Measurements from ENCODE around the gene PDIA5.

PDIA5 gene

DNA sequence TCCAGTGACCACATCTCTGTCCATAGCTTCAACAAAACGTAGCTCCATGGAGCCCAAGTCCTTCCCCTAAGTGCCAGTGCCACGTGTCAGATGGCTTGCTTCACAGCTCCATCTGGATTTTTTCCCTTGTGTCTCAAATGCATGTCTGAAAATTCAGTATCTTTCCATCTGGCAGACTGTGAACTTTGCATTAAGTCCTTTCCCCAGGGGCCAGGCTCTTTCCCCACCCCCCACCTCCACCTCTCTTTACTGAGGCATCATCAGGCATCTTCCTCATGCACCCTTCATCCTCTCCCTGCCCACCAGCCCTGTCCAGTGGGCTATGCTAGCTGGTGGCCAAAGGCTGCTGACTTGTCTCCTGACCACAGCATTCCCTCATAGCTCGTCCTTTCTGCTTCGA is 53.7 kb downstream of the PDIA5 start:
- DNase-seq (ENCODE audit: low read depth): no peak
- TF ChIP-seq, protein P1, sequence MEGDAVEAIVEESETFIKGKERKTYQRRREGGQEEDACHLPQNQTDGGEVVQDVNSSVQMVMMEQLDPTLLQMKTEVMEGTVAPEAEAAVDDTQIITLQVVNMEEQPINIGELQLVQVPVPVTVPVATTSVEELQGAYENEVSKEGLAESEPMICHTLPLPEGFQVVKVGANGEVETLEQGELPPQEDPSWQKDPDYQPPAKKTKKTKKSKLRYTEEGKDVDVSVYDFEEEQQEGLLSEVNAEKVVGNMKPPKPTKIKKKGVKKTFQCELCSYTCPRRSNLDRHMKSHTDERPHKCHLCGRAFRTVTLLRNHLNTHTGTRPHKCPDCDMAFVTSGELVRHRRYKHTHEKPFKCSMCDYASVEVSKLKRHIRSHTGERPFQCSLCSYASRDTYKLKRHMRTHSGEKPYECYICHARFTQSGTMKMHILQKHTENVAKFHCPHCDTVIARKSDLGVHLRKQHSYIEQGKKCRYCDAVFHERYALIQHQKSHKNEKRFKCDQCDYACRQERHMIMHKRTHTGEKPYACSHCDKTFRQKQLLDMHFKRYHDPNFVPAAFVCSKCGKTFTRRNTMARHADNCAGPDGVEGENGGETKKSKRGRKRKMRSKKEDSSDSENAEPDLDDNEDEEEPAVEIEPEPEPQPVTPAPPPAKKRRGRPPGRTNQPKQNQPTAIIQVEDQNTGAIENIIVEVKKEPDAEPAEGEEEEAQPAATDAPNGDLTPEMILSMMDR (IDR thresholded peaks at IDR 0.05; ENCODE audit: low read length, missing control alignments): no peak
- no peak overlapping the region for H3K4me3 ChIP-seq (replicated peaks; ENCODE audit: low read depth, low read length)

DNA sequence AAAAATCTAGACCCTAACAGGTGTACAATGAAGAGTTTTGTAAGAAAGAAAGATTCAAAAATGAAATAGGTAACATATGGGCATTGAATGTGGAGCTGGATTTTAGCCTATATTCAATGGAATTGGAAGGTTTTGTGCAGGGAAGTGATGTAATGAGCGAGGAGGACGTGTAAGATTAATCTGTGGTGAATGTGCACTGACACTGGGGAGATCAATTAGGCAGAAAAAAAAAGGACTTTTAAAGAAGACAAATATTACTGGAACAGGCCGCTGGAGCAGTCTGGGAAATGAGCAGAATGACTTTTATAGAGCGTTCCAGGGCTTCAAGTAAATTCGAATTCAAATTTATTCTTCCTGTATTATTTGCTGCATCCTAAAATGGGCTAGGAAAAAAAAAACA is 55.2 kb downstream of the PDIA5 start:
- H3K4me3 ChIP-seq (replicated peaks; ENCODE audit: low read depth, low read length): no peak overlapping the region
- TF ChIP-seq, protein P1 (IDR thresholded peaks at IDR 0.05; ENCODE audit: low read length, missing control alignments): no peak
- DNase-seq (ENCODE audit: low read depth): no peak

DNA sequence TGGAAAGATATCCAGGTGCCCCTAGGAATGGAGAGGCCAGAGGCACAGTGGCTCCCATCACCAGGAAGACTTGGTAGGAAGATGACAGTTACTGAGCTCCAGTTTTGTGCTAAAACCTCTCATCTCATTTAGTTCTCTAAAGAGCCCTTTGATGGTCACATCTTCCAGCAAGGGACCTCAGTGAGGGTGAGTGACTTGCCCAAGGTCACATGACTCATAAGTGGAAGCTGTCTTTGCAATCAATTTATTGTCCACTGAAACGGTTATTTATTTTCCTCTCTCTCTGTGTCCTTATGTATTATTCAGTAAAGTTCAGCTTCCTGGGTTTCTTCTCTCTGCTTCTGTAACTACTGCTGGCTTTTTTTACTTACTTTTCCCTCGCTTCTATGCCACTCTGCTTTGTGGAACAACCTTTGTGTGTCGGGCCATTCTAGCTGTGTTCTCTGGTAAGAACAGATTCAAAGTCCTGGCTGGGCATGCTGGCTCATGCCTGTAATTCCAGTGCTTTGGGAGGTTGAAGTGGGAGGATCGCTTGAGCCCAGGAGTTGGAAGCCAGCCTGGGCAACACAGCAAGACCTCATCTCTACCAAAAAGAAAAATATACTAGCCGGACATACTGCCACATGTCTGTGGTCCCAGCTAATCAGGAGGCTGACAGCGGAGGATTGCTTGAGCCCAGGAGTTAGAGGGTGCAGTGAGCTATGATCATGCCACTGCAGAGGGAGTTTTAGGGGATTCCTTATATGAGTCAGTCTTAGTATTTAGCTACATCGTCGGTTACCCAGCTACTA is 55.9 kb downstream of the PDIA5 start:
- TF ChIP-seq, protein P1 (IDR thresholded peaks at IDR 0.05; ENCODE audit: low read length, missing control alignments): no peak
- DNase-seq (ENCODE audit: low read depth): peak; percentile 48
- H3K4me3 ChIP-seq (replicated peaks; ENCODE audit: low read depth, low read length): no peak overlapping the region

DNA sequence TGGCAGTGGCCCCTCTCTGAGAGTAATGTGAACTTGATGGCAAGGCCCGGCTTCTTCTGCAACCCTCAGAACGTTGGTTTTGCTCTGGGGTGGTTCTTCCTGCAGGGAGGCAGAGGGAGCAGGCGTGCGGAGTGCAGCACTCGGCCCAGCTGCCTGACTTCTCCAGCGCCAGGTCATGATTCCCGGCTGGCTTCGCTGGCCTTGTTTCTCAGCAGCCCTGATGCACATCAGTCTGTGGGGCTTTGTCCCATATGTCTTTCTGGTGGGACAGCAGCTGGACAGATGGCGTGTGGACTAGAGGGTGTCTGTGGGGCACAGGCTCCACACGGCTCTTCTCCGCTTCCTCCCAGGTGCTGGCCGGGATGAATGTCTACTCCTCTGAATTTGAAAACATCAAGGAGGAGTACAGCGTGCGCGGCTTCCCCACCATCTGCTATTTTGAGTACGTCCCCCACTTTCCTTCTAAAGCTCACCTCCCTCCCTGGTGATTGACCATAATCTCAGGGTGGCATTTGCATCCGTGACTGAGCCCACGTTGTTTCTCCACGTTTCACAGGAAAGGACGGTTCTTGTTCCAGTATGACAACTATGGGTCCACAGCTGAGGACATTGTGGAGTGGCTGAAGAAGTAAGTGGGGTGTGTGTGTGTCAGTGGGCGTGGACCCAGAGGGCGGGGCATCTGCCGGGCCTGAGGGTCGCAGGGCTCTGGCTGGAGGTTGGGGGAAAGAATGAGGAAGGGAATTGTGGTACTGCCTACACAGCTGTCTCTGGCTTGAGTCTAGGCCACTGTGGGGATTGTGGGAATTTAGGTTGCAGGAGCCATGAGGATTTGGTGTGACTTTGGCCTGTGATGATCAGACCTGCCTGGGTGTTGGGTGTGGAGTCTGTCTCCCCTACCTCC is 57.1 kb downstream of the PDIA5 start:
- TF ChIP-seq, protein P1 (IDR thresholded peaks at IDR 0.05; ENCODE audit: low read length, missing control alignments): no peak
- no peak overlapping the region for H3K4me3 ChIP-seq (replicated peaks; ENCODE audit: low read depth, low read length)
- DNase-seq (ENCODE audit: low read depth): no peak

DNA sequence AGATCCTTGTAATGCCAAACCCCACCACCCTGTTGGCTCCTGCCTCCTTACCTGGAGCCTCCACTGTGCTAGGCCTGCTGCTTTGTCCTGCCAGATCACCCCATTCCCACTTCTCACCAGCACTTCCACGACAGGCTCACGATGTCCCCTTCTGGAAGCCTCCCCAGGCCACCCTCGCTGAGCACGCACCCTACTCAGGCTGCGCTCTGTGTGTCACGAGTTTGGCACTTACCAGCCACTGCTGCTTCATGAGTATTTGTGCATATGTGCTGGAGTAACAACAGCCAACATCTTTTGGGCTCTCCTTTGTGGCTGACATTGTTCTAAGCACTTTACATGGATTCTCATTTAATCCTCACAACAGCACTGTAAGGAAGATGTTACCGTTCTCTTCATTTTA is 58.1 kb downstream of the PDIA5 start:
- H3K4me3 ChIP-seq (replicated peaks; ENCODE audit: low read depth, low read length): no peak overlapping the region
- DNase-seq (ENCODE audit: low read depth): no peak
- TF ChIP-seq, protein P1 (IDR thresholded peaks at IDR 0.05; ENCODE audit: low read length, missing control alignments): no peak

DNA sequence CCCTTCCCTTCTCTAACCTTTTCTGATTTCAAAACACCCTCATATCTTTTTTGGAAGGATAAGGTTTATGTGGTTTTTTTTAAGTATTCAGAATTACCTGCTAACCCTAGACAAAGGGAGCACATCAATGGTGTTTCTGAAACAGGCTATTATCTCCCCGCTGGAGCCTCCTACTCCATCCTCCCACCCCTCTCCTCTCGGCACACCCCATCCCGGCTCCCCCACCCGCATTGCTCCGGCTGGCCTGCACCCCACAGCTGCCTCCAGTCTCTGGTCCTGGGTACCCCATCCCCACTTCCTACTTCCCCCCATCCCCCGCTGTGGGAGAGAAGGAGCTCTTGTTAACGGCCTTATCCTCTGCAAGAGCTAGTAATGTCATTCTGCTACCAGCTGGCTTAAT is 59.2 kb downstream of the PDIA5 start:
- TF ChIP-seq, protein P1 (IDR thresholded peaks at IDR 0.05; ENCODE audit: low read length, missing control alignments): no peak
- DNase-seq (ENCODE audit: low read depth): no peak

More for the DNA sequence above, 59.2 kb downstream of the PDIA5 start:
- H3K4me3 ChIP-seq (replicated peaks; ENCODE audit: low read depth, low read length): no peak overlapping the region
